Neuronal stem cell (in vitro differentiated cells): ENCODE measurements around the gene BTBD6.

Source experiments
- DNase-seq: peaks from one replicate; pipeline ENCODE4 v3.0.0-alpha.2; 2013; ENCODE audit warnings: low spot score
- H2AFZ ChIP-seq: one replicate; pipeline ENCODE4 v1.6.1; 2013; ENCODE audit warnings: mild to moderate bottlenecking, low read length, inconsistent platforms
- H2AK5ac ChIP-seq: 2 replicates; pipeline ENCODE4 v1.6.1; 2013; ENCODE audit warnings: low read depth, mild to moderate bottlenecking, inconsistent platforms, low read length, moderate library complexity, mixed read lengths
- H2BK120ac ChIP-seq: 2 replicates; pipeline ENCODE4 v1.6.1; 2013; ENCODE audit warnings: low read depth, mild to moderate bottlenecking, inconsistent platforms, low read length, moderate library complexity, mixed read lengths
- H2BK12ac ChIP-seq: one replicate; pipeline ENCODE4 v1.6.1; 2013; ENCODE audit warnings: low read length, inconsistent platforms
- H2BK15ac ChIP-seq: 2 replicates; pipeline ENCODE4 v1.6.1; 2013; ENCODE audit warnings: mild to moderate bottlenecking, low read length, inconsistent platforms, mixed read lengths
- H2BK5ac ChIP-seq: one replicate; pipeline ENCODE4 v1.6.1; 2013; ENCODE audit warnings: inconsistent platforms, mild to moderate bottlenecking, low read length, moderate library complexity
- H3K14ac ChIP-seq: one replicate; pipeline ENCODE4 v1.6.1; 2013; ENCODE audit warnings: low read length, inconsistent platforms
- H3K18ac ChIP-seq: 2 replicates; pipeline ENCODE4 v1.6.1; 2013; ENCODE audit warnings: low read length, inconsistent platforms
- H3K23ac ChIP-seq: 2 replicates; pipeline ENCODE4 v1.6.1; 2013; ENCODE audit warnings: low read depth, mild to moderate bottlenecking, mixed read lengths, low read length, inconsistent platforms; ENCODE audit not compliant: poor library complexity
- H3K27ac ChIP-seq: replicated peaks from 3 replicates; pipeline ENCODE4 v1.5.1; 2013; ENCODE audit warnings: low read length, inconsistent platforms
- H3K27me3 ChIP-seq, 3 experiments: 2 replicates each; pipeline ENCODE4 v1.6.1; 2013; ENCODE audit warnings: low read length in 3 of 3, mild to moderate bottlenecking in 2 of 3, inconsistent platforms in 1 of 3, low read depth in 1 of 3, mixed read lengths in 1 of 3, moderate library complexity in 1 of 3; ENCODE audit not compliant: control insufficient read depth in 3 of 3, insufficient read depth in 3 of 3
- H3K36me3 ChIP-seq, 2 donors: replicated peaks in 1 of 2; 2 replicates each; pipeline ENCODE4 v1.6.1; 2013; ENCODE audit warnings: low read length in 2 of 2; ENCODE audit not compliant: control insufficient read depth in 2 of 2, insufficient read depth in 2 of 2
- H3K4ac ChIP-seq: 2 replicates; pipeline ENCODE4 v1.6.1; 2013; ENCODE audit warnings: inconsistent platforms, mild to moderate bottlenecking, low read length, moderate library complexity
- H3K4me1 ChIP-seq, 2 donors: 1 replicate in 1 of 2; 2 replicates in 1 of 2; pipeline ENCODE4 v1.6.1; 2013; ENCODE audit warnings: low read length in 2 of 2, low read depth in 1 of 2; ENCODE audit not compliant: control insufficient read depth in 2 of 2, insufficient read depth in 1 of 2
- H3K4me2 ChIP-seq: one replicate; pipeline ENCODE4 v1.6.1; 2013; ENCODE audit warnings: mild to moderate bottlenecking, low read length, inconsistent platforms; ENCODE audit not compliant: insufficient read depth, poor library complexity, severe bottlenecking
- H3K4me3 ChIP-seq, 2 donors: 2 replicates each; pipeline ENCODE4 v1.5.1; 2013; ENCODE audit warnings: low read length in 2 of 2, mild to moderate bottlenecking in 2 of 2, inconsistent platforms in 1 of 2, moderate library complexity in 1 of 2
- H3K79me1 ChIP-seq: one replicate; pipeline ENCODE4 v1.6.1; 2013; ENCODE audit warnings: low read depth, mild to moderate bottlenecking, inconsistent platforms, low read length, moderate library complexity
- H3K9ac ChIP-seq: one replicate; pipeline ENCODE4 v1.6.1; 2013; ENCODE audit warnings: mild to moderate bottlenecking, low read depth, low read length, inconsistent platforms; ENCODE audit not compliant: poor library complexity
- H3K9me3 ChIP-seq, 2 donors: replicated peaks in 1 of 2; 2 replicates each; pipeline versions ENCODE3 to v1.6.1; 2013; ENCODE audit warnings: low read length in 2 of 2, mild to moderate bottlenecking in 2 of 2, inconsistent platforms in 1 of 2, low read depth in 1 of 2, mixed read lengths in 1 of 2, moderate library complexity in 1 of 2; ENCODE audit not compliant: control insufficient read depth in 2 of 2, insufficient read depth in 1 of 2
- H4K8ac ChIP-seq: one replicate; pipeline ENCODE4 v1.6.1; 2013; ENCODE audit warnings: low read depth, mild to moderate bottlenecking, inconsistent platforms, low read length, moderate library complexity
- H4K91ac ChIP-seq: one replicate; pipeline ENCODE4 v1.6.1; 2013; ENCODE audit warnings: low read length, low read depth, mild to moderate bottlenecking, inconsistent platforms; ENCODE audit not compliant: poor library complexity
- WGBS, 2 donors: extraction: QIAGEN DNeasy Blood & Tissue Kit; methylation state at CpG; one replicate each; pipeline ENCODE4 v1.1.7; 2013; ENCODE audit warnings: missing lambda C conversion rate in 2 of 2, mixed read lengths in 1 of 2; ENCODE audit not compliant: insufficient read length in 2 of 2, insufficient replicate concordance in 1 of 2; ENCODE audit errors: extremely low coverage in 2 of 2; 5-methylcytosine and 5-hydroxymethylcytosine counted together

The BTBD6 gene

GRCh38 chr14:105256292-105256960 is 8.1 kb downstream of the BTBD6 start:
- H2BK5ac ChIP-seq = no peak overlapping the region
- peak overlapping the region; percentile 40 for H3K9ac ChIP-seq
- no peak overlapping the region for H2AK5ac ChIP-seq
- H3K4me1 ChIP-seq = peaks cover 0 to 6% of the 10 kb centered on the region in 2 donors
- H3K27ac ChIP-seq = no peak overlapping the region
- H2BK15ac ChIP-seq = no peak overlapping the region
- peak overlapping the region; percentile 92 for H3K23ac ChIP-seq
- H3K4me3 ChIP-seq = peak overlapping the region in 1 of 2 donors; percentile 20
- peak overlapping the region; percentile 36 for H2BK12ac ChIP-seq
- WGBS, 2 donors = no CpG with 5 or more reads among the region's 19 CpGs
- no peak overlapping the region for H4K8ac ChIP-seq
- H3K14ac ChIP-seq = peak overlapping the region; percentile 32
- no peak for DNase-seq
- peaks cover 15% of the 10 kb centered on the region for H3K79me1 ChIP-seq
- H3K27me3 ChIP-seq = no peaks in the 10 kb centered on the region
- H3K4me2 ChIP-seq = no peak overlapping the region
- no peaks in the 10 kb centered on the region for H3K9me3 ChIP-seq
- H4K91ac ChIP-seq = no peak overlapping the region
- H3K36me3 ChIP-seq = peaks cover 14 to 32% of the 10 kb centered on the region in 2 donors
- no peak overlapping the region for H2AFZ ChIP-seq
- H3K4ac ChIP-seq = no peak overlapping the region
- no peak overlapping the region for H2BK120ac ChIP-seq
- H3K18ac ChIP-seq = peak overlapping the region; percentile 36

- Histone ChIP-seq H3K23ac (no peak overlapping the region), H2BK5ac (no peak overlapping the region), H3K27ac (no peak overlapping the region), H3K79me1 (peaks cover 16% of the 10 kb centered on the region), H2BK12ac (no peak overlapping the region), H3K18ac (no peak overlapping the region), H3K14ac (no peak overlapping the region), H2BK15ac (no peak overlapping the region), H3K9ac (no peak overlapping the region), H2AFZ (no peak overlapping the region), H2BK120ac (no peak overlapping the region), H3K4me3 (no peak overlapping the region), H3K4me1 (peaks cover 0 to 6% of the 10 kb centered on the region in 2 donors), H3K27me3 (no peaks in the 10 kb centered on the region), H4K8ac (no peak overlapping the region), H3K9me3 (no peaks in the 10 kb centered on the region), H3K4me2 (no peak overlapping the region), H3K36me3 (peaks cover 9 to 23% of the 10 kb centered on the region in 2 donors), H2AK5ac (no peak overlapping the region), H4K91ac (no peak overlapping the region), H3K4ac (no peak overlapping the region)
- DNase-seq = no peak
- WGBS, 2 donors = no CpG with 5 or more reads among the region's 15 CpGs
Measured at GRCh38 chr14:105257464-105257863, 9.1 kb downstream of the BTBD6 start.

- H3K14ac ChIP-seq = no peak overlapping the region
- peaks cover 5 to 13% of the 10 kb centered on the region in 2 donors for H3K36me3 ChIP-seq
- H2AFZ ChIP-seq = no peak overlapping the region
- H3K9me3 ChIP-seq = no peaks in the 10 kb centered on the region
- H3K4me3 ChIP-seq = no peak overlapping the region
- H2BK15ac ChIP-seq = no peak overlapping the region
- H3K27ac ChIP-seq = no peak overlapping the region
- H3K4me2 ChIP-seq = no peak overlapping the region
- H3K27me3 ChIP-seq = no peaks in the 10 kb centered on the region
- no peak overlapping the region for H2AK5ac ChIP-seq
- no peak overlapping the region for H4K8ac ChIP-seq
- no peak overlapping the region for H2BK5ac ChIP-seq
- H3K4me1 ChIP-seq = peaks cover 0 to 6% of the 10 kb centered on the region in 2 donors
- H2BK12ac ChIP-seq = no peak overlapping the region
- H3K18ac ChIP-seq = no peak overlapping the region
- no peak overlapping the region for H3K9ac ChIP-seq
- H2BK120ac ChIP-seq = no peak overlapping the region
- H4K91ac ChIP-seq = no peak overlapping the region
- H3K23ac ChIP-seq = no peak overlapping the region
- H3K4ac ChIP-seq = no peak overlapping the region
- DNase-seq = no peak
- WGBS, 2 donors = no CpG with 5 or more reads among the region's 7 CpGs
- peaks cover 14% of the 10 kb centered on the region for H3K79me1 ChIP-seq
Measured at GRCh38 chr14:105258846-105259245, 10.5 kb downstream of the BTBD6 start.

- no peak overlapping the region for H3K4me3 ChIP-seq
- peaks cover 5 to 15% of the 10 kb centered on the region in 2 donors for H3K36me3 ChIP-seq
- H3K14ac ChIP-seq = peak overlapping the region; percentile 94
- peak overlapping the region; percentile 51 for H3K18ac ChIP-seq
- no peaks in the 10 kb centered on the region for H3K27me3 ChIP-seq
- no peaks in the 10 kb centered on the region for H3K9me3 ChIP-seq
- no peak overlapping the region for H2BK12ac ChIP-seq
- H2BK15ac ChIP-seq = no peak overlapping the region
- H3K23ac ChIP-seq = peak overlapping the region; percentile 57
- H3K9ac ChIP-seq = peak overlapping the region; percentile 44
- H2BK5ac ChIP-seq = peak overlapping the region; percentile 39
- no peak overlapping the region for H2AFZ ChIP-seq
- peak overlapping the region; percentile 11 for H3K4ac ChIP-seq
- no peak overlapping the region for H3K27ac ChIP-seq
- H3K79me1 ChIP-seq = peaks cover 14% of the 10 kb centered on the region
- H2AK5ac ChIP-seq = peak overlapping the region; percentile 70
- peak overlapping the region; percentile 30 for H4K8ac ChIP-seq
- H3K4me2 ChIP-seq = no peak overlapping the region
- no peak overlapping the region for H2BK120ac ChIP-seq
- WGBS, 2 donors = no CpG with 5 or more reads among the region's 12 CpGs
- H3K4me1 ChIP-seq = peaks cover 0 to 6% of the 10 kb centered on the region in 2 donors
- no peak overlapping the region for H4K91ac ChIP-seq
- no peak for DNase-seq
Measured at GRCh38 chr14:105260959-105261358, 12.6 kb downstream of the BTBD6 start.
